Nucleus accumbens (tissue), 56 donors: ENCODE measurements around the gene JAZF1.
A peak's percentile ranks its signal among the peaks of the same experiment; 100 is the strongest.

Source experiments
- DNase-seq, 56 donors: peaks; one replicate each; lab custom pipeline; 2025; lab: John Stamatoyannopoulos, UW

Gene JAZF1

DNA sequence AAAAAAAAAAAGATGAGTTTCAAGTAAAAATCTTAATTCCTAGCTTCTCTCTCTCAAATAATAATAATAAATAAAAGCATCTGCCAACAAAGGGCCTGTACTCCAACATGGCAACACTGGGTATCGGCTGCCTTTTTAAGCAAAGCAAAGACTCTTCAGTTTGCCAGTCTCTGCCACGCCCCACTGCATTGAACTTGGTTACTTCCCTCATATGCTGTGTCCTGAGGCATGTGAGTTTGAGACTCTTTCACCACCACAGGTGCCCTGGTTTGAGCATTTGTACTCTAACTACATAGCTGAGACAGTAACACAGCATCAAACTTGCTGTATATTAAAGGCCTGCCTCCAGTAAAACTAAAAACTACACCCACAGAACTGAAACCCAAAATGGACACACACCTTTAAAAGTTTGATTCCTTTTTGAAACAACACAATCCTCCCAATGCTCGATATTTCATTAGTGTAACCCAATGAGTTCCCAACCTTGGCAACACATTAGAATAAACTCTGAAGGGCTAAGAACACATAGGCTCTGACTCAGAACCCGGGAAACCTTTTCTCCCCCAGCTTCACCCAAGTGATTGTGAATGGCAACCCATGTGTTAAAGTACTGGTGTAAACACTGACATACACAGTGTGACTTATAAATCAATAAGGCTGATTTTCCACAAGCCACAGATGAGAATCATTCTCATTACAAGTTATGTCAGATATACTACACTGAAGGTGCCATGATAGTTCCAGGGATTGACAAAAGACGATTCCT is 12.0 kb downstream of the JAZF1 start:
- no peak for DNase-seq

DNA sequence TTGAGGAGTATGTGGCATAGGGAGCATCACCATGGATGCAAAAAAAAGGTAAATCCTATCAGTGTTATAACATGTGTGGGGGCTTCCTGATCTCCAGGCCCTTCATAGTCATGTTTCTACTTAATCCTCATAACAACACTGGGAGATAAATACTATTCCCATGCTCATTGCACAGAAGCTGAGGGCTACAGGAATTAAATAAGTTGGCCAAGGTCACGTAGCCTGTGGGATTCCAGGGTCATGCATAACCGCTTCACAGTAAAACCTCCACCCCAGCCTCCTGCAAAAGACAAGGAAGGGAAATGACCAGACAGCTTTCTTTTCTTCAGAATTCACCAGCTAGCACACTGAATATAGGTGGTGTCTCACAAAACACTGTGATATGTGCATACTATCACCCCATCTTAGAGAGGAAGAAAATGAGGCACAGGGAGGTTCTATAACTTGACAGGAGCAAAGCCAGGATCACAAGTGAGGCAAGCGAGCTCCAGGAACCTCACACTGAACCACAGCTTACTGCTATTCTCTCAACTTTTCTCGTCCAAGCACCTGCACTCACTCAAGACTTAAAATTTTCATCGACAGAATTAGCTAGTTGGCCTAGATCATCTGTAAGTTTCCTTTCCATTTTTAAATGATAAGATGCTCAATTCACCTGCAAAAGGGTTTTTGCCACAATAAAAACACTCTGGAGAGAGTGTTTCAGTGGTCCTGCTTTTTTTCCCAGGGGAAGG is 13.4 kb downstream of the JAZF1 start:
- no peak for DNase-seq

DNA sequence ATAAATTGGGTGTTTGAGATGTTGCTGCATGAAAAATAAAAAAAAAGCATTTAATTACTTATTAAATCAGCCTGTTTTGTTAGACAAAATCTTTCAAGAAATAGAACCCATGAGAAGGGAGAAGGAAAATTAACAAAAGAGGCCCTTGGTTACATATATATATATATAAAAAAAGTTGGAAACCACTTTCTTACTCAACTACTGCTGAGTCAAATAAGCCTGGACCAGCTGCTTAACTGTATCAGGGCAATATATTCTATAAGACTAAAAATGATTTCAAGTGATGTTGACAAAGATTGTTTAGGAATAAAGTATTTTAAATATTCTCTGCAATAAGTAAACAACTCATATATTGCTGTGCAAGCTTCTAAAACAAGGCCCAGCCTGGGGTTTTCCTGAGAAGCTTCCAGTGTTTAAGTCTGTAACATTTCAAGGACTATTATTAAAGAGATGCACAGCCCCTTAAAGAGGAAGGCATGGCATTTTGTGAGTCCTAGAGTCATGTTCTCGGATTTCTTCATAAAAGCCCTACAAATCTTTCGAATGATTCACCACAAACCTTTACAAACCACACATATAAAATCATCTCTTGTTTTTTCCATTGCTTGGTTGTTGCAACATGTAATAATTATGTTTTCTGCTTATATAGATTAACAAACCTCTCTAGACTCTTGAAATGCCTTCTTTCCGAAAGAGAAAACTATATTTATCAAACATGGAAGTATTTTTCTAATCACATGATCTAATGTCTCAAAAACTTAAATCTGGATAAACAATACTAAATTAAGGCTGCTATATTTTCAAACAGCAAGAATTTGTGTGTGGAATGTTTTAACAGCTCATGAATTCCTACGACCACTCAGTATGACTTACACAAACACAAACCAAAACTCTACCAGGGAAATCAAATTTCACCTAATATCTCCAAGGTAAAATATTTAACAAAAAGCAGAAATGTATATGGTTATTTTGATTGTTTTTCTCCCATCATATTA is 14.3 kb downstream of the JAZF1 start:
- DNase-seq = no peak

- DNase-seq = no peak
These were observed 15.3 kb downstream of the JAZF1 start for GRCh38 chr7:28165261-28165660.

DNA sequence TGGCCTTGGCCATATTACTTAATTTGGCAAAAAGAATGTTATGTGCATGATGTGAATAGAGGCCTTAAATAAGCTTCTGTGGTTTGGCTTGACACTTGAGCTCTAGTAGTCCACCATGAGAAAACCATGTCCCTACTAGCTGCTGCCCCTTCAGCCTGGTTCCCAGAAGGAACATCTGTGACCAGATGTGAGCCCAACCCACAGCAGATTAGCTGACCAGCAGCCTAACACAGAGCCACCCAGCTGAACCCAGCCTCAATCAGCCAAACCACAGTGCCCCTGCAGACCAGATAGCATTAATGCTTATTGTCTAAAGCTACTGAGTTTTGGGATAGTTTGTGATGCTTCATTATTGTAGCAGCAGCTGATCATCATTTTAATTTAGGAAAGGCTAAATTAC is 16.6 kb downstream of the JAZF1 start:
- no peak for DNase-seq

DNA sequence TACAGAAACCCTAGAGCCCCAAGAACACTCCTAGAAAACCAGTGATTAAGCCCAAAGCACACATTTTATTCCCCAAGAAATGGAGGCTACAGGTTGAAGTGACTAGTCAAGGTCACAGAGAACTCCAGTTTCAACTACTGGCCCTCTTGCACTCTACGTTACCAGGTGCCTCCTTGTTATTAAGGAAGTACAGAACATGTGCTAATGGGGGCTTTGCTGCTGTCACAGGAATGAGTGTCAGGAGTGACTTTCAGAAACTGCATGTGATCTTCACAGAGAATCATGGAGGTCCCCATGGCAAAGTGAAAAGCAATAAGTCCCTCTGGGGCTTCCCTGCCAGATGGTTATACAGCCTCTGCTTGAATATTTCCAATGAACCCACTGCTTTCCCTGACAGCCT is 19.3 kb downstream of the JAZF1 start:
- no peak for DNase-seq

DNA sequence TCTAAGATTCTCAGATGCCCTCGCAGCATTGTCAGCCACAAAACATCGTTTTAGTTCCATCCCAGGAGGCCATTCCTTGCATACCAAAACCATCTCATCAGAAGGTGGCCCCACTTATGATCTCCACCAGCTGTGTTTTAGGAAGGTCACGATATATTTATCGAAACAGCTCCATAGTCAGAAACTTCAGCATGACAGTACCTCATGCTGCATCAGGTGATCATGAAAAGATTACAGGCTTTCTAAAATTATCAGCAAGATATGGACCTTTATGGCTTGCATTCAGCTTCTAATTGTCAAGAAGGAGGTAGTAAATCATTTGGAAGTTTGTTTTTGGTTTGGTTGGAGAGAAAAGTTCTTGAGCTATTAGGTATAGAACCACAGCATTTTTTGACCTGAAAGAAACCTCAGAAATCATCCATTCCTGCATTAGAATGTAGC is 20.0 kb downstream of the JAZF1 start:
- DNase-seq = no peak

GRCh38 chr7:28157831-28158416 is 22.7 kb downstream of the JAZF1 start:
- no peak for DNase-seq

DNA sequence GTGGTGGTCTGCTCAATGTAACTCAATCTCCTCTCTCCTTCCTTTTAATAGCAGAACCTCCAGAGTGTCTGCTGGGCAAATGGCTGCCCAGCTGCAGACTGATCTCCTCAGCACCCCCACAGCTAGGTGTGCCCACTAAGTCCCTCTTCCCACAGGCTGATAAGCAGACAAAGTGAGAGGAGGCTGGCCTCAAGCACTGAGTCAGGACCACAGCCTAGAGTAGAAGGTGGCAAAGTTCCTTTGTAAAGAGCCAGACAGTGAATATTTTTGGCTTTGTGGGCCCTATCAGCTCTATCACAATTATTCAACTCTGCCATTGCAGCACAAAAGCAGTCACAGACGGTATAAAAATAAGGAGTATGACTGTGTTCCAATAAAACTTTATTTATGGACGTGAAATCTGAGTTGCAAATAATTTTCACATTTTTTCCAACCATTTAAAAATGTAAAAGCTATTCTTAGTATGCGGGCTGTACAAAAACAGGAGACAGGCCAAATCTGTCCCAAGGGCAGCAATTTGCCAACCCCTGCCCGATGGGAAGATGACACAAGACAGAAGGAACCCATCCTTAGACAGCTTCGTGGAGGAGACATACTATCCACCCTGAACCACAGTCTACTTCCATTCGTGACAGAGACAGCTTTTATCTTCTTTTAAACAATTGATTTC is 23.4 kb downstream of the JAZF1 start:
- DNase-seq = no peak

- DNase-seq = no peak
These were observed 24.2 kb downstream of the JAZF1 start for GRCh38 chr7:28156401-28156800.

DNA sequence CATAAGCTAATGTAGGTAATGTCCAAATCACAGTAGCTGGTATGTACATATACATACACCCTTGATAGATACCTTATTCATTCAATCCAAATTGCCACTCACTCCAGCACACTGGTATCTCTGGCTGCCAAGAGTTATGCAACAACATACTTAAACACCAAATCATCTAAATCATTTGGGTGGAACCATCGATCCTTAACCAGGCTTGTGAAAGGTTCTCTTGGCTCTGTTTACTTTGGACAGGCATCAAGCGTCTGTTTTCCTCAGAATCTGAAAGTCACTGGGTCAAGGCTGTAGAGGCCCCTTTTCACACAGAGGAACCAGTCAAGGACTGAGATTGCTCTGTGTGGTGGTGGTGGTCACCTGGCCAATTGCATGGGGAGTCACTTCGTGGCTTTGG is 24.6 kb downstream of the JAZF1 start:
- DNase-seq = no peak

DNA sequence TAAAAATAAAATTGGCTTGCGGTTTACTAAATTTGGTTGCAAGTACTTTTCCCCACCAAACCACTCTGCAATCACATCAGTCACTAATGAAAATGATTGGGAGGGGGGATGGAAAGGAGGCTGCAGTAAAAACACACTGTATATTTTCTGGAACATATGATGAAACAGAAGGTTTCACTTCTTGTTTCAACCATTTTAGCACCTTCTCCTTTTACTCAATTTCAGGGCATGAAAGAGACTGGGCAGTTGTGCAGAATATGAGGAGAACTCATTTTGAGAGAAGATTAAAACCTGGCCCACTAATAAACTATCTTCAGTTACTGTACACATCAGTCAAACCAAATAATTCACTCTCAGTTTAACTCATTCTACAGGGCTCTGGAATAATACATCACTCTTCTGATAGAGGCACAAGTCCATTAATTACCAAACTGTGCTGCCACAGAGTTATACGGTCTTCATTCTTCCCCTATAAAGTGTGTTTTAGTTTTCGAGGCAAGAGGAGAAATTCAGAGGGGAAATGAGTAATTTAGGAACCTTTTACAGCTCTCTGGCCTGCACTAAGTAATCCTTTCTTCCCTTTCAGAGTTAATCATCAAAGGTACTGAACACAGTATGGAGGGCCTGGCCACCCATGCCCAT is 25.5 kb downstream of the JAZF1 start:
- no peak for DNase-seq

GRCh38 chr7:28152594-28152993 is 28.0 kb downstream of the JAZF1 start:
- DNase-seq = no peak

- DNase-seq = no peak
These were observed 28.6 kb downstream of the JAZF1 start for GRCh38 chr7:28151965-28152364.

GRCh38 chr7:28149291-28150101 is 31.1 kb downstream of the JAZF1 start:
- no peak for DNase-seq

DNA sequence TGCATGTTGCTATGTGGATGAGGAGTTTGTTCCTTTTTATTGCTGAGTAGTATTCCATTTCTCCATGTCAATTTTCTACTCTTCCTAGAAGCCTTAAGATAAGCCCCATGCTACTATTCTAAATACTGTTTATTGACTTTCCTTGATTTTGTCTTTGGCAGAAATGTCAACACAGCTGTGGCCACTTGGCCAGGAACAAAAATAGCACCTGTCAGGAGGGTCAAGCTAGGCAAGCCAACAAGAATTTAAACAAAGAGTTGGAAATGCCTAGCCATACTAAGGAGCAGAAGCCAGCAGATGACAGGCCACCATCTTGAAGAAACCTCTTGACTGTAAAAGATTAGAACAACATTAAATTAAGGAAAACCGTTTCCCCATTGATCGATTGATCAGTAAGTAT is 34.7 kb downstream of the JAZF1 start:
- DNase-seq = no peak

DNA sequence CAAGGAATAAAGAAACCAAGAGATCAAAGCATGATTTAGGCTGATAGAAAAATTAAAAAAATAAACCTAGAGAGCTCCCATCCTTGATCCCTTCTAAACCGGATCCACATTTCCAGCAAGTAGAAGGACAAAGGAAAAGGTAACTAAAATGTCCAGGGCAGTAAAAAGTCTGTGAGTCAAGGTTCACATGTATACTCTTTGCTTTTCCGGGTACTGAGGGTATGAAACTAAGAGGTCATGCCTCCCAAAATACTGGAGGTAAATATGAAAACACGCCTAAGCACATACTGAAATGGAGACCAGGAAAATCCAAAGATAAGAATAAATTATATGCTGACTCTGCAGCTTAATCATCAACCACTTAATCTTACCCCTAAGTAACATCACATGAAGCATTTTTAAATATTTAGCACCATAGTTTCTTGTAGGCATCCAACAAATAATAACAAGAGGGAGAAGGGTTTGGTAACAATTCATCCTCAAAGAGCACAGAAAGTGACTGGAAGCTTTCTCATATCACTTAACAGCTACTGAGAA is 35.4 kb downstream of the JAZF1 start:
- DNase-seq = no peak

- peak in 42 of 56 donors; percentile 2 to 66 (median 17) for DNase-seq
These were observed 36.3 kb downstream of the JAZF1 start for GRCh38 chr7:28144266-28144665.
